Esophagus (tissue), 2 donors: Measurements from ENCODE around the gene ZDHHC5. TPM values are rescaled to one million over a fixed set of nuclear protein-coding genes. Genes with fewer than 3 reads are reported as not detected.
"Not testable (repeated sequence)": the region's sequence is repeated elsewhere in the genome, so short reads cannot be mapped to it uniquely, and the experiment has no call there.

Experiments
- H3K27ac ChIP-seq, 2 donors: one replicate each; pipeline ENCODE4 v1.5.1; 2013; ENCODE audit warnings: low read depth in 2 of 2, mild to moderate bottlenecking in 2 of 2, inconsistent platforms in 1 of 2, low read length in 1 of 2, moderate library complexity in 1 of 2
- H3K27me3 ChIP-seq, 2 donors: one replicate each; pipeline ENCODE4 v1.6.1; 2013; ENCODE audit warnings: low read length in 2 of 2, control low read depth in 1 of 2, mild to moderate bottlenecking in 1 of 2; ENCODE audit not compliant: insufficient read depth in 2 of 2, control insufficient read depth in 1 of 2
- H3K36me3 ChIP-seq, 2 donors: one replicate each; pipeline ENCODE4 v1.6.1; 2013; ENCODE audit warnings: low read length in 1 of 2; ENCODE audit not compliant: control insufficient read depth in 2 of 2, insufficient read depth in 2 of 2
- H3K4me1 ChIP-seq, 2 donors: one replicate each; pipeline ENCODE4 v1.6.1; 2013; ENCODE audit warnings: low read length in 1 of 2; ENCODE audit not compliant: control insufficient read depth in 2 of 2, insufficient read depth in 2 of 2
- H3K4me3 ChIP-seq, 2 donors: one replicate each; pipeline ENCODE4 v1.5.1; 2013; ENCODE audit warnings: low read length in 2 of 2, mild to moderate bottlenecking in 2 of 2, low read depth in 1 of 2, moderate library complexity in 1 of 2
- H3K9me3 ChIP-seq, 2 donors: one replicate each; pipeline ENCODE4 v1.6.1; 2013; ENCODE audit warnings: mild to moderate bottlenecking in 2 of 2, low read depth in 1 of 2, low read length in 1 of 2, moderate library complexity in 1 of 2; ENCODE audit not compliant: control insufficient read depth in 2 of 2, insufficient read depth in 1 of 2
- WGBS, 2 donors: extraction: QIAGEN DNeasy Blood & Tissue Kit; methylation state at CpG; one replicate each; pipeline ENCODE4 v1.1.7; 2013; 5-methylcytosine and 5-hydroxymethylcytosine counted together
- polyA plus RNA-seq, 2 donors: library from polyadenylated mRNA; stranded (reverse); fragments of 200-250 nt; gene quantifications; one replicate each; pipeline ENCODE4 v1.2.3, GENCODE V29; 2013
- donor health status: healthy with polysubstance abuse.
- donor health status: Bipolar disorder and iron deficiency.

The ZDHHC5 gene
- polyA plus RNA-seq, 2 donors: 57.4 to 59.7 TPM

GRCh38 chr11:57681168-57681567 lies 13.3 kb downstream of the ZDHHC5 start:
- Histone ChIP-seq H3K27me3 (no peaks in the 10 kb centered on the region), H3K36me3 (peaks cover 5% of the 10 kb centered on the region in 2 donors), H3K27ac (peak overlapping the region; percentile 83 to 87), H3K9me3 (no peaks in the 10 kb centered on the region), H3K4me3 (peak overlapping the region in 1 of 2 donors; percentile 8), H3K4me1 (peaks cover 0 to 5% of the 10 kb centered on the region in 2 donors)
- 42 to 61% methylated on average over 1 of the region's 1 CpG for WGBS, 2 donors

- peaks cover 16 to 23% of the 10 kb centered on the region in 2 donors for H3K36me3 ChIP-seq
- H3K4me1 ChIP-seq: not testable (repeated sequence)
- WGBS, 2 donors: 98 to 99% methylated on average over 5 of the region's 5 CpGs
Observed at GRCh38 chr11:57690474-57690873, 22.6 kb downstream of the ZDHHC5 start.

GRCh38 chr11:57698843-57699365 lies 31.0 kb downstream of the ZDHHC5 start:
- Histone ChIP-seq H3K27ac (no peak overlapping the region), H3K9me3 (no peaks in the 10 kb centered on the region), H3K4me1 (no peaks in the 10 kb centered on the region), H3K27me3 (no peaks in the 10 kb centered on the region), H3K36me3 (peaks cover 30 to 35% of the 10 kb centered on the region in 2 donors), H3K4me3 (no peak overlapping the region)
- 84 to 88% methylated on average over 18 of the region's 18 CpGs for WGBS, 2 donors

More at GRCh38 chr11:57690474-57690873, 22.6 kb downstream of the ZDHHC5 start:
- H3K27ac ChIP-seq, H3K27me3 ChIP-seq, H3K9me3 ChIP-seq, H3K4me3 ChIP-seq: not testable (repeated sequence)

- H3K4me3 ChIP-seq: no peak overlapping the region
- H3K36me3 ChIP-seq: peaks cover 30 to 39% of the 10 kb centered on the region in 2 donors
- H3K4me1 ChIP-seq: no peaks in the 10 kb centered on the region
- WGBS, 2 donors: 87 to 88% methylated on average over 10 of the region's 10 CpGs
- no peaks in the 10 kb centered on the region for H3K9me3 ChIP-seq
- no peaks in the 10 kb centered on the region for H3K27me3 ChIP-seq
- no peak overlapping the region for H3K27ac ChIP-seq
Observed at GRCh38 chr11:57699813-57700212, 31.9 kb downstream of the ZDHHC5 start.

GRCh38 chr11:57700425-57700824 lies 32.5 kb downstream of the ZDHHC5 start:
- Histone ChIP-seq H3K36me3 (peaks cover 30 to 41% of the 10 kb centered on the region in 2 donors), H3K9me3 (no peaks in the 10 kb centered on the region), H3K4me1 (no peaks in the 10 kb centered on the region), H3K4me3 (no peak overlapping the region), H3K27me3 (no peaks in the 10 kb centered on the region), H3K27ac (no peak overlapping the region)
- WGBS, 2 donors: 62 to 75% methylated on average over 3 of the region's 3 CpGs

- no peaks in the 10 kb centered on the region for H3K9me3 ChIP-seq
- H3K27me3 ChIP-seq: no peaks in the 10 kb centered on the region
- no peaks in the 10 kb centered on the region for H3K4me1 ChIP-seq
- no peak overlapping the region for H3K4me3 ChIP-seq
- peak overlapping the region in 1 of 2 donors; percentile 36 for H3K27ac ChIP-seq
- peaks cover 19 to 26% of the 10 kb centered on the region in 2 donors for H3K36me3 ChIP-seq
- 73 to 77% methylated on average over 4 of the region's 4 CpGs for WGBS, 2 donors
Observed at GRCh38 chr11:57703341-57703740, 35.4 kb downstream of the ZDHHC5 start.

GRCh38 chr11:57704932-57705331 lies 37.0 kb downstream of the ZDHHC5 start:
- H3K4me3 ChIP-seq: no peak overlapping the region
- 86% methylated on average over 6 of the region's 6 CpGs for WGBS, 2 donors
- H3K4me1 ChIP-seq: no peaks in the 10 kb centered on the region
- no peaks in the 10 kb centered on the region for H3K9me3 ChIP-seq
- H3K27me3 ChIP-seq: no peaks in the 10 kb centered on the region
- no peak overlapping the region for H3K27ac ChIP-seq
- peaks cover 8 to 13% of the 10 kb centered on the region in 2 donors for H3K36me3 ChIP-seq

GRCh38 chr11:57705432-57705831 lies 37.5 kb downstream of the ZDHHC5 start:
- not testable (repeated sequence) for H3K27ac ChIP-seq, H3K9me3 ChIP-seq, H3K4me3 ChIP-seq, H3K4me1 ChIP-seq, H3K27me3 ChIP-seq
- H3K36me3 ChIP-seq: peaks cover 7 to 12% of the 10 kb centered on the region in 2 donors
- WGBS, 2 donors: 91 to 92% methylated on average over 8 of the region's 8 CpGs

- peaks cover 0 to under 1% of the 10 kb centered on the region in 2 donors for H3K36me3 ChIP-seq
- 95 to 97% methylated on average over 5 of the region's 5 CpGs for WGBS, 2 donors
- H3K27me3 ChIP-seq: no peaks in the 10 kb centered on the region
- H3K27ac ChIP-seq: no peak overlapping the region
- no peak overlapping the region for H3K4me3 ChIP-seq
- peaks cover 0 to 6% of the 10 kb centered on the region in 2 donors for H3K4me1 ChIP-seq
- no peaks in the 10 kb centered on the region for H3K9me3 ChIP-seq
Observed at GRCh38 chr11:57709802-57710367, 42.0 kb downstream of the ZDHHC5 start.
